WTC11 (cell line): Measurements from ENCODE around the gene AGAP1.

ENCODE experiments used
- ATF2 ChIP-seq: sonication (generic); formaldehyde crosslinking; IDR thresholded peaks from 2 replicates; pipeline ENCODE4 v1.8.1; 2022; ENCODE audit warnings: low read depth, missing genetic modification reagents, borderline replicate concordance
- CREB1 ChIP-seq: sonication (generic); formaldehyde crosslinking; IDR thresholded peaks from 2 replicates; pipeline ENCODE4 v1.8.0; 2023; ENCODE audit warnings: mild to moderate bottlenecking, missing genetic modification reagents
- CREM ChIP-seq: sonication (generic); formaldehyde crosslinking; IDR thresholded peaks from 2 replicates; pipeline ENCODE4 v1.8.1; 2022; ENCODE audit warnings: mild to moderate bottlenecking, missing genetic modification reagents, moderate library complexity
- FOXJ3 ChIP-seq: sonication (generic); formaldehyde crosslinking; IDR thresholded peaks from 2 replicates; pipeline ENCODE4 v1.9.0; 2021; ENCODE audit warnings: missing genetic modification reagents, mild to moderate bottlenecking, borderline replicate concordance
- NR3C1 ChIP-seq: sonication (generic); formaldehyde crosslinking; conservative IDR thresholded peaks from 2 replicates; pipeline ENCODE4 v1.8.1; 2023; ENCODE audit warnings: low read depth, mild to moderate bottlenecking, missing genetic modification reagents
- OVOL2 ChIP-seq: fragments of 250-450 bp; sonication (Bioruptor Pico); IDR thresholded peaks from 2 replicates; pipeline ENCODE4 v1.9.0; 2021; ENCODE audit warnings: mild to moderate bottlenecking, borderline replicate concordance
- TCF7 ChIP-seq: sonication (generic); formaldehyde crosslinking; IDR thresholded peaks from 2 replicates; pipeline ENCODE4 v1.8.0; 2022; ENCODE audit warnings: mild to moderate bottlenecking, low read depth, missing genetic modification reagents, moderate library complexity
- TEAD1 ChIP-seq: sonication (generic); formaldehyde crosslinking; IDR thresholded peaks from 2 replicates; pipeline ENCODE4 v1.8.0; 2022; ENCODE audit warnings: mild to moderate bottlenecking, missing genetic modification reagents
- USF2 ChIP-seq: sonication (generic); formaldehyde crosslinking; IDR thresholded peaks from 2 replicates; pipeline ENCODE4 v1.8.1; 2023; ENCODE audit warnings: mild to moderate bottlenecking, missing genetic modification reagents, moderate library complexity
- ZNF121 ChIP-seq: sonication (generic); formaldehyde crosslinking; IDR thresholded peaks from 2 replicates; pipeline ENCODE4 v1.8.0; 2023; ENCODE audit warnings: missing genetic modification reagents
- ZNF138 ChIP-seq: sonication (generic); formaldehyde crosslinking; conservative IDR thresholded peaks from 2 replicates; pipeline ENCODE4 v1.8.1; 2022; ENCODE audit warnings: mild to moderate bottlenecking, moderate library complexity, missing genetic modification reagents
- TF ChIP-seq, protein P1 (sequence below): fragments of 200-600 bp; IDR thresholded peaks from 2 replicates; pipeline ENCODE4 v1.8.0; 2022; ENCODE audit warnings: antibody characterized with exemption
- TF ChIP-seq, protein P2 (sequence below): sonication (generic); formaldehyde crosslinking; IDR thresholded peaks from 2 replicates; pipeline ENCODE4 v1.8.0; 2023; ENCODE audit warnings: missing genetic modification reagents, mild to moderate bottlenecking, borderline replicate concordance
- TF ChIP-seq, protein P3 (sequence below): sonication (generic); formaldehyde crosslinking; IDR thresholded peaks from 2 replicates; pipeline ENCODE4 v1.8.1; 2023; ENCODE audit warnings: mild to moderate bottlenecking, missing genetic modification reagents

DNA sequence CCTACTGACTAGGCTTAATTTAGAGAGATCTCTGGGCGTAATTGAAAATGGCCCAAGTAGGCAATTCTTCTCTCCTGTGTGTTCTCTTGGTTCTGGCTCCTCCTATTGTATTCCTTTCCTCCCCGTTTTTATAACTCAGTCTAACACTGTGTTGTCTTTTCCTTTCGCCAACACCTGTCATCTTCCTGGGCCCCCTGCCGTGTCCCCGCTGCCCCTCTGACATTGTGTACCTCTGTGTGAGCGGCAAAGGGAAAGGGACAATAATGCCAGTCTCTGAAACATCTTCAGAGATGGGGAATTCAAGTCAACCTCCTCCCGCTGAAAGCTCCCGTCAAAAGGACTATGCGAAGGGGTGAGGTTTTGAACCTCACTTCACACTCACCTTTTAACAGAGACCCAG, 463.4 kb downstream of the AGAP1 start:
- TF ChIP-seq, protein P1, sequence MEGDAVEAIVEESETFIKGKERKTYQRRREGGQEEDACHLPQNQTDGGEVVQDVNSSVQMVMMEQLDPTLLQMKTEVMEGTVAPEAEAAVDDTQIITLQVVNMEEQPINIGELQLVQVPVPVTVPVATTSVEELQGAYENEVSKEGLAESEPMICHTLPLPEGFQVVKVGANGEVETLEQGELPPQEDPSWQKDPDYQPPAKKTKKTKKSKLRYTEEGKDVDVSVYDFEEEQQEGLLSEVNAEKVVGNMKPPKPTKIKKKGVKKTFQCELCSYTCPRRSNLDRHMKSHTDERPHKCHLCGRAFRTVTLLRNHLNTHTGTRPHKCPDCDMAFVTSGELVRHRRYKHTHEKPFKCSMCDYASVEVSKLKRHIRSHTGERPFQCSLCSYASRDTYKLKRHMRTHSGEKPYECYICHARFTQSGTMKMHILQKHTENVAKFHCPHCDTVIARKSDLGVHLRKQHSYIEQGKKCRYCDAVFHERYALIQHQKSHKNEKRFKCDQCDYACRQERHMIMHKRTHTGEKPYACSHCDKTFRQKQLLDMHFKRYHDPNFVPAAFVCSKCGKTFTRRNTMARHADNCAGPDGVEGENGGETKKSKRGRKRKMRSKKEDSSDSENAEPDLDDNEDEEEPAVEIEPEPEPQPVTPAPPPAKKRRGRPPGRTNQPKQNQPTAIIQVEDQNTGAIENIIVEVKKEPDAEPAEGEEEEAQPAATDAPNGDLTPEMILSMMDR, result no peak
- TF ChIP-seq, protein P2, sequence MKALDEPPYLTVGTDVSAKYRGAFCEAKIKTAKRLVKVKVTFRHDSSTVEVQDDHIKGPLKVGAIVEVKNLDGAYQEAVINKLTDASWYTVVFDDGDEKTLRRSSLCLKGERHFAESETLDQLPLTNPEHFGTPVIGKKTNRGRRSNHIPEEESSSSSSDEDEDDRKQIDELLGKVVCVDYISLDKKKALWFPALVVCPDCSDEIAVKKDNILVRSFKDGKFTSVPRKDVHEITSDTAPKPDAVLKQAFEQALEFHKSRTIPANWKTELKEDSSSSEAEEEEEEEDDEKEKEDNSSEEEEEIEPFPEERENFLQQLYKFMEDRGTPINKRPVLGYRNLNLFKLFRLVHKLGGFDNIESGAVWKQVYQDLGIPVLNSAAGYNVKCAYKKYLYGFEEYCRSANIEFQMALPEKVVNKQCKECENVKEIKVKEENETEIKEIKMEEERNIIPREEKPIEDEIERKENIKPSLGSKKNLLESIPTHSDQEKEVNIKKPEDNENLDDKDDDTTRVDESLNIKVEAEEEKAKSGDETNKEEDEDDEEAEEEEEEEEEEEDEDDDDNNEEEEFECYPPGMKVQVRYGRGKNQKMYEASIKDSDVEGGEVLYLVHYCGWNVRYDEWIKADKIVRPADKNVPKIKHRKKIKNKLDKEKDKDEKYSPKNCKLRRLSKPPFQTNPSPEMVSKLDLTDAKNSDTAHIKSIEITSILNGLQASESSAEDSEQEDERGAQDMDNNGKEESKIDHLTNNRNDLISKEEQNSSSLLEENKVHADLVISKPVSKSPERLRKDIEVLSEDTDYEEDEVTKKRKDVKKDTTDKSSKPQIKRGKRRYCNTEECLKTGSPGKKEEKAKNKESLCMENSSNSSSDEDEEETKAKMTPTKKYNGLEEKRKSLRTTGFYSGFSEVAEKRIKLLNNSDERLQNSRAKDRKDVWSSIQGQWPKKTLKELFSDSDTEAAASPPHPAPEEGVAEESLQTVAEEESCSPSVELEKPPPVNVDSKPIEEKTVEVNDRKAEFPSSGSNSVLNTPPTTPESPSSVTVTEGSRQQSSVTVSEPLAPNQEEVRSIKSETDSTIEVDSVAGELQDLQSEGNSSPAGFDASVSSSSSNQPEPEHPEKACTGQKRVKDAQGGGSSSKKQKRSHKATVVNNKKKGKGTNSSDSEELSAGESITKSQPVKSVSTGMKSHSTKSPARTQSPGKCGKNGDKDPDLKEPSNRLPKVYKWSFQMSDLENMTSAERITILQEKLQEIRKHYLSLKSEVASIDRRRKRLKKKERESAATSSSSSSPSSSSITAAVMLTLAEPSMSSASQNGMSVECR (CRISPR knock-in tag), result no peak
- TF ChIP-seq TEAD1 (no peak), ZNF121 (CRISPR knock-in tag) (no peak), FOXJ3 (CRISPR knock-in tag) (no peak), TCF7 (CRISPR knock-in tag) (no peak), OVOL2 (CRISPR knock-in tag) (no peak), NR3C1 (CRISPR knock-in tag) (no peak), CREB1 (CRISPR knock-in tag) (no peak), ZNF138 (CRISPR knock-in tag) (no peak), CREM (CRISPR knock-in tag) (no peak), USF2 (no peak), ATF2 (no peak)
- TF ChIP-seq, protein P3, sequence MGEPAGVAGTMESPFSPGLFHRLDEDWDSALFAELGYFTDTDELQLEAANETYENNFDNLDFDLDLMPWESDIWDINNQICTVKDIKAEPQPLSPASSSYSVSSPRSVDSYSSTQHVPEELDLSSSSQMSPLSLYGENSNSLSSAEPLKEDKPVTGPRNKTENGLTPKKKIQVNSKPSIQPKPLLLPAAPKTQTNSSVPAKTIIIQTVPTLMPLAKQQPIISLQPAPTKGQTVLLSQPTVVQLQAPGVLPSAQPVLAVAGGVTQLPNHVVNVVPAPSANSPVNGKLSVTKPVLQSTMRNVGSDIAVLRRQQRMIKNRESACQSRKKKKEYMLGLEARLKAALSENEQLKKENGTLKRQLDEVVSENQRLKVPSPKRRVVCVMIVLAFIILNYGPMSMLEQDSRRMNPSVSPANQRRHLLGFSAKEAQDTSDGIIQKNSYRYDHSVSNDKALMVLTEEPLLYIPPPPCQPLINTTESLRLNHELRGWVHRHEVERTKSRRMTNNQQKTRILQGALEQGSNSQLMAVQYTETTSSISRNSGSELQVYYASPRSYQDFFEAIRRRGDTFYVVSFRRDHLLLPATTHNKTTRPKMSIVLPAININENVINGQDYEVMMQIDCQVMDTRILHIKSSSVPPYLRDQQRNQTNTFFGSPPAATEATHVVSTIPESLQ, result no peak
